Uterus (tissue), 4 donors: ENCODE measurements around the gene TAGLN3. TPM values are rescaled to one million over a fixed set of nuclear protein-coding genes. Genes with fewer than 3 reads are reported as not detected.

Source experiments
- DNase-seq, 2 donors: peaks; one replicate each; pipeline ENCODE4 v3.0.0-alpha.2; 2019 to 2020
- H3K27ac ChIP-seq, 2 donors: fragments of 200-600 bp; sonication (generic); 1 replicate in 1 of 2; 2 replicates in 1 of 2; pipeline ENCODE4 v1.5.1; 2016 to 2018
- H3K27me3 ChIP-seq, 2 donors: fragments of 200-600 bp; sonication (generic); one replicate each; pipeline ENCODE4 v1.5.1; 2018 to 2019; ENCODE audit warnings: control low read depth in 1 of 2
- H3K36me3 ChIP-seq, 2 donors: fragments of 200-600 bp; sonication (generic); one replicate each; pipeline ENCODE4 v1.5.1; 2019; ENCODE audit warnings: control low read depth in 1 of 2
- H3K4me1 ChIP-seq, 2 donors: fragments of 200-600 bp; sonication (generic); one replicate each; pipeline ENCODE4 v1.5.1; 2018 to 2019; ENCODE audit warnings: control low read depth in 1 of 2
- H3K4me3 ChIP-seq, 2 donors: fragments of 200-600 bp; sonication (generic); 1 replicate in 1 of 2; 2 replicates in 1 of 2; pipeline ENCODE4 v1.5.1; 2018 to 2019; ENCODE audit warnings: mild to moderate bottlenecking in 1 of 2
- H3K9me3 ChIP-seq, 2 donors: fragments of 200-600 bp; sonication (generic); one replicate each; pipeline ENCODE4 v1.5.1; 2019; ENCODE audit warnings: control low read depth in 1 of 2
- CTCF ChIP-seq, 4 experiments: fragments of 200-600 bp in 2 of 4; fragments of 450-650 bp in 2 of 4; sonication (generic) in 2 of 4; IDR thresholded peaks; one replicate each; pipeline ENCODE4 v1.5.1; 2016 to 2019; ENCODE audit warnings: antibody characterized with exemption in 4 of 4, mild to moderate bottlenecking in 2 of 4, moderate library complexity in 1 of 4
- POLR2A ChIP-seq, 2 donors: fragments of 450-650 bp; IDR thresholded peaks; one replicate each; pipeline ENCODE4 v1.6.1; 2016; ENCODE audit warnings: antibody characterized with exemption in 2 of 2, mild to moderate bottlenecking in 1 of 2, moderate library complexity in 1 of 2
- intact Hi-C: fragments of 100-400 bp; cut with DNase I; formaldehyde crosslinking; loops from one replicate; pipeline ENCODE4 v1.15.1; 2023; ENCODE audit warnings: low total_unique reads
- total RNA-seq, 4 donors: library from RNA; depleted of rRNA in 3 of 4; stranded (reverse); fragments of >200 nt in 3 of 4; gene quantifications; one replicate each; pipeline versions ENCODE4 v1.1.0 to v1.2.4, GENCODE V29; 2014 to 2023
- donor health status: DM: yes; HTN: yes; CAD: no.

Gene TAGLN3
- total RNA-seq, 4 donors from 2014 or later, result 0.48 to 11.2 TPM; not detected in 2

- no peaks in the 10 kb centered on the region for H3K36me3 ChIP-seq
- intact Hi-C loops, result no loop called here
- peaks cover 0 to 5% of the 10 kb centered on the region in 2 donors for H3K4me1 ChIP-seq
- H3K27me3 ChIP-seq, result no peaks in the 10 kb centered on the region
- no peak overlapping the region for H3K4me3 ChIP-seq
- TF ChIP-seq POLR2A (IDR thresholded peaks at IDR 0.05), result no peak
- TF ChIP-seq CTCF (IDR thresholded peaks at IDR 0.05), result no peak
- H3K9me3 ChIP-seq, result no peaks in the 10 kb centered on the region
- peak overlapping the region; percentile 25 to 34 for H3K27ac ChIP-seq
- DNase-seq, result no peak
Observed at GRCh38 chr3:111961461-111962164, 37.1 kb upstream of the TAGLN3 start.

GRCh38 chr3:111963424-111963823 is 35.3 kb upstream of the TAGLN3 start:
- H3K27ac ChIP-seq, result peak overlapping the region; percentile 37 to 38
- H3K9me3 ChIP-seq, result no peaks in the 10 kb centered on the region
- intact Hi-C loops, result no loop called here
- H3K4me3 ChIP-seq, result no peak overlapping the region
- DNase-seq, result no peak
- TF ChIP-seq POLR2A (IDR thresholded peaks at IDR 0.05), result no peak
- no peak for TF ChIP-seq CTCF (IDR thresholded peaks at IDR 0.05)
- H3K4me1 ChIP-seq, result peaks cover 0 to 13% of the 10 kb centered on the region in 2 donors
- no peaks in the 10 kb centered on the region for H3K36me3 ChIP-seq
- no peaks in the 10 kb centered on the region for H3K27me3 ChIP-seq

- H3K27ac ChIP-seq, result no peak overlapping the region
- peaks cover 0 to 13% of the 10 kb centered on the region in 2 donors for H3K4me1 ChIP-seq
- intact Hi-C loops, result loop anchor here (5.0 kb wide), 1 partner anchor 248 kb away; no protein-coding TSS in a partner anchor
- no peak overlapping the region for H3K4me3 ChIP-seq
- no peaks in the 10 kb centered on the region for H3K9me3 ChIP-seq
- no peaks in the 10 kb centered on the region for H3K36me3 ChIP-seq
- TF ChIP-seq POLR2A (IDR thresholded peaks at IDR 0.05) (no peak), CTCF (IDR thresholded peaks at IDR 0.05) (no peak)
- H3K27me3 ChIP-seq, result no peaks in the 10 kb centered on the region
- DNase-seq, result no peak
Observed at GRCh38 chr3:111965484-111965883, 33.2 kb upstream of the TAGLN3 start.

GRCh38 chr3:111967068-111967467 is 31.7 kb upstream of the TAGLN3 start:
- Histone ChIP-seq H3K27ac (peak overlapping the region; percentile 20 to 54), H3K4me1 (peaks cover 0 to 13% of the 10 kb centered on the region in 2 donors), H3K36me3 (no peaks in the 10 kb centered on the region), H3K4me3 (no peak overlapping the region), H3K27me3 (no peaks in the 10 kb centered on the region), H3K9me3 (no peaks in the 10 kb centered on the region)
- TF ChIP-seq POLR2A (IDR thresholded peaks at IDR 0.05), result no peak
- intact Hi-C loops, result loop anchor here (5.0 kb wide), 1 partner anchor 250 kb away; no protein-coding TSS in a partner anchor
- no peak for DNase-seq

- H3K9me3 ChIP-seq, result no peaks in the 10 kb centered on the region
- H3K36me3 ChIP-seq, result no peaks in the 10 kb centered on the region
- no peak for TF ChIP-seq POLR2A (IDR thresholded peaks at IDR 0.05)
- peak; percentile 84 to 87 (median 85) for TF ChIP-seq CTCF (IDR thresholded peaks at IDR 0.05)
- no peak overlapping the region for H3K4me3 ChIP-seq
- peak overlapping the region; percentile 20 to 54 for H3K27ac ChIP-seq
- H3K27me3 ChIP-seq, result no peaks in the 10 kb centered on the region
- peak; percentile 77 to 86 for DNase-seq
- peaks cover 0 to 13% of the 10 kb centered on the region in 2 donors for H3K4me1 ChIP-seq
- intact Hi-C loops, result loop anchor here (5.0 kb wide), 1 partner anchor 250 kb away; no protein-coding TSS in a partner anchor
Observed at GRCh38 chr3:111967651-111968274, 31.0 kb upstream of the TAGLN3 start.
